ENCODE measurements around the gene EFCAB3.
"Not testable (repeated sequence)": the region's sequence is repeated elsewhere in the genome, so short reads cannot be mapped to it uniquely, and the experiment has no call there.

Gene EFCAB3

GRCh38 chr17:62464422-62464821, 84.1 kb downstream of the EFCAB3 start:
- DNase-seq (ENCODE audit: low read depth): not testable (repeated sequence)

DNA sequence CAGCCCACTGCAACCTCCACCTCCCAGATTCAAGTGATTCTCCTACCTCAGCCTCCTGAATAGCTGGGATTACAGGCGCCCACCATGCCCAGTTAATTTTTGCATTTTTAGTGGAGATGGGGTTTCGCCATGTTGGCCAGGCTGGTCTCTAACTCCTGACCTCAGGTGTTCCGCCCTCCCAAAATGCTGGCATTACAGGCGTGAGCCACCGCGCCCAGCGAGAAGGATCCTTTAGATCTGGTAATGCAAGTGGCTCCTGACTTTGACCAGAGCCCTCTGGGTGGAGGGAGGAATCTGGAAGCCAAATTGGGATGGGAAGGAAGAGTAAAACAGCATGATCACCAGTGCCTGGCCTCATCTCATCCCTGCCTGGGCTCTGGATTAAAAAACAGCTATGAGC, 84.9 kb downstream of the EFCAB3 start:
- DNase-seq (ENCODE audit: low read depth): not testable (repeated sequence)

Data from stimulated activated CD4-positive, alpha-beta T cell treated with anti-CD3 and anti-CD28 coated beads, Interleukin-2, amount 100 ng/mL, for 4 hours (primary cell).